ENCODE results near the gene TBC1D12.

DNA sequence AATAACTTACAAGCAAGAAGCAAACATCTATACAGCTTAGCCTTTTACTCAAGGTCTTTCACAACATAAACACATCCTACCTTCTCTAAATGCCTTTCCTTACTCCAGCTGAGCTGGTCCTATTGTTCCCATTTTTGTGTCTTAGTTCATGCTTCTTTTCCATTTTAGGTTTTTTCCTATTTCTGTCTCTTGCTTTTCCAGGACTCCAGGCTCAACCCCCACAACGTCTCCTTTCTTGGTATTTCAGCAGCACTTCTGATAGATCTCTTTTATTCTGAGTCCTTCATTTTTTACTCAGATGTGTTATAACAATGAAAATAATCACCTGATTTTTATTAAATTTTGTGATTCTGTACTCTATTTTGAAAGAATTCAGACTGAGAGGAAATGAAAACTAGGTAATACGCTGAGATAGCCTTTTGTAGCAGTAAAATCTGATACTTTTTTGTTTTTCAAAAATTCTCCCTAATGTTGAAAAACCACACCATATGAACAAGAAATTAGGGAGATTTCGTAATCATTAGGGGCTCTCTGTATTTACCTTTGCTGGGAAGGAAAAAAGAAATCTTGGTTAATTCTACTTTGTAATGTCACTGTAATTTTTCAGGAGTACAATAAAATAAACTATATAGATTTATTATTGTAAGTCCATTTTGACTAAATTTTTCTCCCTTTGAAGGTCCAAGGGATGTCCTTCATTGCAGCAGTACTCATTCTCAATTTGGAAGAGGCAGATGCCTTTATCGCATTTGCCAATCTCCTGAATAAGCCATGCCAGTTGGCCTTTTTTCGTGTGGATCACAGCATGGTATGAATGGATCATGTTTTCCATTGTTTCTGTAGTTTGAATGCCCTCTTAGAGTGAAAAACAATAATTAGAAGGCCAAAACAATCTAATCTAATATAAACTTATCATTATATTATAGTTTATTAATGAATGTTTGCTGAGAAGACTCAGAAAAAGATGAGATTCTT, 119.2 kb downstream of the TBC1D12 start:
- TF ChIP-seq POLR2A (IDR thresholded peaks at IDR 0.05; ENCODE audit: low read length) = no peak
- no peak for TF ChIP-seq GATA1 (IDR thresholded peaks at IDR 0.05; ENCODE audit: low read depth, low read length)
